Measurements from ENCODE around the gene DCAF7. TPM values are rescaled to one million over a fixed set of nuclear protein-coding genes. Genes with fewer than 3 reads are reported as not detected.

The DCAF7 gene
- total RNA-seq, 2 donors from 2014 or later = 96.0 to 114 TPM

DNA sequence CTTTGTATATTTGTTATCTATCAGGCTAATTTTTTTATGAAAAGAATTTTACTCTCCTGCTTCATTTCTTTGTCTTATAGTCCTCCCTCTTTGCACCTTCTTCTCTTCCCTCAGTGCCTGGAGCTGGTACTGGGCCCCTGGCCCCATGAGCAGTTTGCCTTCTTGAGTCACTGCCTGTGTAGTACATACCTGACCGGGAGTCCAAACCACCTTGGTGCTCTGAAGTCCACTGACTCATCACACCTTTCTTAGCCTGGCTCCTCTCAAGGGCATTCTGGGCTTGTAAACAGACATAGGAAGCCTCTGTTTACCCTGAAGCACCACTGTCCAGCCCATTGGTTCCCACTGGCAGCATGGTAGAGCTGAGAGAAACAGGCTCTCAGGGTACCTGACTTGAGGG lies 39.4 kb downstream of the DCAF7 start:
- Histone ChIP-seq H3K4me3 (ENCODE audit: low read length) (no peak overlapping the region), H3K4me1 (ENCODE audit: control insufficient read depth, insufficient read depth, low read length) (no peaks in the 10 kb centered on the region), H3K27me3 (ENCODE audit: control insufficient read depth, insufficient read depth, low read length, poor library complexity, severe bottlenecking) (no peaks in the 10 kb centered on the region), H3K27ac (ENCODE audit: low read depth, low read length) (no peak overlapping the region), H3K36me3 (ENCODE audit: control insufficient read depth, insufficient read depth, low read length) (peaks cover 55% of the 10 kb centered on the region), H3K9me3 (ENCODE audit: control insufficient read depth, low read length) (no peaks in the 10 kb centered on the region), H3K9ac (ENCODE audit: extremely low read depth, low read length, poor library complexity, severe bottlenecking) (no peak overlapping the region)
- no peak overlapping the region for H3K27ac Mint-ChIP-seq
- DNase-seq = no peak
- H3K4me3 Mint-ChIP-seq = no peak overlapping the region
- H3K9me3 Mint-ChIP-seq = no peaks in the 10 kb centered on the region
- H3K27me3 Mint-ChIP-seq (ENCODE audit: insufficient read depth) = no peaks in the 10 kb centered on the region
- H3K4me1 Mint-ChIP-seq = no peaks in the 10 kb centered on the region
- TF ChIP-seq, protein P1, sequence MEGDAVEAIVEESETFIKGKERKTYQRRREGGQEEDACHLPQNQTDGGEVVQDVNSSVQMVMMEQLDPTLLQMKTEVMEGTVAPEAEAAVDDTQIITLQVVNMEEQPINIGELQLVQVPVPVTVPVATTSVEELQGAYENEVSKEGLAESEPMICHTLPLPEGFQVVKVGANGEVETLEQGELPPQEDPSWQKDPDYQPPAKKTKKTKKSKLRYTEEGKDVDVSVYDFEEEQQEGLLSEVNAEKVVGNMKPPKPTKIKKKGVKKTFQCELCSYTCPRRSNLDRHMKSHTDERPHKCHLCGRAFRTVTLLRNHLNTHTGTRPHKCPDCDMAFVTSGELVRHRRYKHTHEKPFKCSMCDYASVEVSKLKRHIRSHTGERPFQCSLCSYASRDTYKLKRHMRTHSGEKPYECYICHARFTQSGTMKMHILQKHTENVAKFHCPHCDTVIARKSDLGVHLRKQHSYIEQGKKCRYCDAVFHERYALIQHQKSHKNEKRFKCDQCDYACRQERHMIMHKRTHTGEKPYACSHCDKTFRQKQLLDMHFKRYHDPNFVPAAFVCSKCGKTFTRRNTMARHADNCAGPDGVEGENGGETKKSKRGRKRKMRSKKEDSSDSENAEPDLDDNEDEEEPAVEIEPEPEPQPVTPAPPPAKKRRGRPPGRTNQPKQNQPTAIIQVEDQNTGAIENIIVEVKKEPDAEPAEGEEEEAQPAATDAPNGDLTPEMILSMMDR (conservative IDR thresholded peaks at IDR 0.05) = no peak
- H3K36me3 Mint-ChIP-seq (ENCODE audit: low read depth) = peaks cover 63% of the 10 kb centered on the region
- 100% methylated on average over 1 of the region's 1 CpG for WGBS, 2 experiments (ENCODE audit: insufficient coverage in 1 of 2, insufficient read length in 1 of 2)

DNA sequence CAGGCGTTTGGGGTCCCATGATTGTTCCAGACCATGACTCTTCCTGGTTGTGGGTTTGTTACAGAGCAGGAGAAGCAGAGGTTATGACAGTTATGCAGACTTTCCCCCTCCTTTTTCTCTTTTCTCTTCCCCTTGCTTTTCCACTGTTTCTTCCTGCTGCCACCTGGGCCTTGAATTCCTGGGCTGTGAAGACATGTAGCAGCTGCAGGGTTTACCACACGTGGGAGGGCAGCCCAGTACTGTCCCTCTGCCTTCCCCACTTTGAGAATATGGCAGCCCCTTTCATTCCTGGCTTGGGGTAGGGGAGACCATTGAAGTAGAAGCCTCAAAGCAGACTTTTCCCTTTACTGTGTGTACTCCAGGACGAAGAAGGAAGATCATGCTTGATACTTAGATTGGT lies 42.5 kb downstream of the DCAF7 start:
- Histone ChIP-seq H3K27me3 (ENCODE audit: control insufficient read depth, insufficient read depth, low read length, poor library complexity, severe bottlenecking) (no peaks in the 10 kb centered on the region), H3K4me3 (ENCODE audit: low read length) (no peak overlapping the region), H3K4me1 (ENCODE audit: control insufficient read depth, insufficient read depth, low read length) (no peaks in the 10 kb centered on the region), H3K9me3 (ENCODE audit: control insufficient read depth, low read length) (no peaks in the 10 kb centered on the region), H3K27ac (ENCODE audit: low read depth, low read length) (no peak overlapping the region), H3K36me3 (ENCODE audit: control insufficient read depth, insufficient read depth, low read length) (peaks cover 42% of the 10 kb centered on the region), H3K9ac (ENCODE audit: extremely low read depth, low read length, poor library complexity, severe bottlenecking) (no peak overlapping the region)
- no peak for DNase-seq
- H3K27me3 Mint-ChIP-seq (ENCODE audit: insufficient read depth) = no peaks in the 10 kb centered on the region
- TF ChIP-seq, protein P1 (conservative IDR thresholded peaks at IDR 0.05) = no peak
- H3K4me1 Mint-ChIP-seq = no peaks in the 10 kb centered on the region
- H3K36me3 Mint-ChIP-seq (ENCODE audit: low read depth) = peaks cover 43% of the 10 kb centered on the region
- 90 to 92% methylated on average over 3 of the region's 3 CpGs for WGBS, 2 experiments (ENCODE audit: insufficient coverage in 1 of 2, insufficient read length in 1 of 2)
- no peak overlapping the region for H3K27ac Mint-ChIP-seq
- H3K4me3 Mint-ChIP-seq = no peak overlapping the region
- H3K9me3 Mint-ChIP-seq = no peaks in the 10 kb centered on the region

DNA sequence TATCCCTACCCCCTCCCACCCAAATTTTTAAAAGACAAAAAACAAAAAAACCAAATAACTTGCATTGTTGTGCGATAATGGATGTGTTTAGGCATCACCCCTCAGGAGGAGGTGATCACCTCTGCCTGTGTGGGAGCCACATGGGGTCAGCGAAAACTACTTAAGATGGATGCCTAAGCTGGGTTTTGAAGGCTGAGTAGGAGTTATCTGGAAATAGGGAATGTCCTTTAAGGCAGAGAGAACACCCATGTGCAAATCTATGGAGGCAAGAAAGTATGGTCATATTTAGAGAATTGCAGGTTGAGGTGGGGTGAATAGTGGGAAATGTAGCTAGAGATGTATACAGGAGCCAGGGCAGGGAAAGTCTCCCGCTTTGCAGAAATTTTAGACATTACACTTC lies 44.9 kb downstream of the DCAF7 start:
- no peak for DNase-seq
- no peaks in the 10 kb centered on the region for H3K27me3 ChIP-seq (ENCODE audit: control insufficient read depth, insufficient read depth, low read length, poor library complexity, severe bottlenecking)
- peaks cover 2% of the 10 kb centered on the region for H3K4me1 Mint-ChIP-seq
- no peaks in the 10 kb centered on the region for H3K4me1 ChIP-seq (ENCODE audit: control insufficient read depth, insufficient read depth, low read length)
- TF ChIP-seq, protein P1 (conservative IDR thresholded peaks at IDR 0.05) = no peak
- H3K9ac ChIP-seq (ENCODE audit: extremely low read depth, low read length, poor library complexity, severe bottlenecking) = no peak overlapping the region
- 88 to 100% methylated on average over 3 of the region's 3 CpGs for WGBS, 2 experiments (ENCODE audit: insufficient coverage in 1 of 2, insufficient read length in 1 of 2)
- peaks cover 25% of the 10 kb centered on the region for H3K36me3 Mint-ChIP-seq (ENCODE audit: low read depth)
- no peak overlapping the region for H3K27ac ChIP-seq (ENCODE audit: low read depth, low read length)
- no peak overlapping the region for H3K4me3 Mint-ChIP-seq
- no peaks in the 10 kb centered on the region for H3K27me3 Mint-ChIP-seq (ENCODE audit: insufficient read depth)
- peaks cover 24% of the 10 kb centered on the region for H3K36me3 ChIP-seq (ENCODE audit: control insufficient read depth, insufficient read depth, low read length)
- H3K27ac Mint-ChIP-seq = no peak overlapping the region
- no peaks in the 10 kb centered on the region for H3K9me3 ChIP-seq (ENCODE audit: control insufficient read depth, low read length)
- no peak overlapping the region for H3K4me3 ChIP-seq (ENCODE audit: low read length)
- no peaks in the 10 kb centered on the region for H3K9me3 Mint-ChIP-seq
